ENCODE results near the gene CFAP20.

Gene CFAP20

GRCh38 chr16:58114827-58115825 is 14.1 kb downstream of the CFAP20 start:
- Histone ChIP-seq H3K27me3 (replicated peaks; ENCODE audit: control insufficient read depth, insufficient read depth, low read length, poor library complexity, severe bottlenecking) (no peaks in the 10 kb centered on the region), H3K36me3 (ENCODE audit: control insufficient read depth, insufficient read depth, low read length) (peaks cover 40% of the 10 kb centered on the region), H3K4me1 (ENCODE audit: control insufficient read depth, insufficient read depth, low read length, poor library complexity, severe bottlenecking) (no peaks in the 10 kb centered on the region), H3K9me3 (ENCODE audit: control insufficient read depth, low read length) (no peaks in the 10 kb centered on the region), H3K27ac (ENCODE audit: insufficient read depth, low read length, poor library complexity, severe bottlenecking) (no peak overlapping the region), H3K4me3 (ENCODE audit: insufficient read depth, low read depth, low read length, poor library complexity, severe bottlenecking) (no peak overlapping the region)
- no peak for DNase-seq

DNA sequence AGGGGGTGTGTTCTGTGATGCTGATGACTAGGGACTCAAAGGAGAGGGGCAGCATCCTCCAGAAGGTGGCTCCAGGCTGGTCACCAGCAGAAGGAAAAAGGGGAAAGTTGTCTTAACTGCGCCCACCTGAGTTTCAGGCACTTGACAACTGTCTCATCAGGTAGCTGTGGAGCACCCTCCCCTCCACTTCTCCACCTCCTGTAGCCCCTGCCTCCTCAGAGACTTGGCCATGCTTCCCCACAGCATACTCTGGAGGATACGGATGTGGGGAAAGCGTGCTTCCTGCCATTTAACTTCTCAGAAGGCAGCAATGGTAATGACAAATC is 17.9 kb downstream of the CFAP20 start:
- H3K36me3 ChIP-seq (ENCODE audit: control insufficient read depth, insufficient read depth, low read length): peaks cover 32% of the 10 kb centered on the region
- DNase-seq: no peak
- H3K27me3 ChIP-seq (replicated peaks; ENCODE audit: control insufficient read depth, insufficient read depth, low read length, poor library complexity, severe bottlenecking): no peaks in the 10 kb centered on the region
- H3K4me3 ChIP-seq (ENCODE audit: insufficient read depth, low read depth, low read length, poor library complexity, severe bottlenecking): no peak overlapping the region
- H3K9me3 ChIP-seq (ENCODE audit: control insufficient read depth, low read length): no peaks in the 10 kb centered on the region
- no peaks in the 10 kb centered on the region for H3K4me1 ChIP-seq (ENCODE audit: control insufficient read depth, insufficient read depth, low read length, poor library complexity, severe bottlenecking)
- no peak overlapping the region for H3K27ac ChIP-seq (ENCODE audit: insufficient read depth, low read length, poor library complexity, severe bottlenecking)

DNA sequence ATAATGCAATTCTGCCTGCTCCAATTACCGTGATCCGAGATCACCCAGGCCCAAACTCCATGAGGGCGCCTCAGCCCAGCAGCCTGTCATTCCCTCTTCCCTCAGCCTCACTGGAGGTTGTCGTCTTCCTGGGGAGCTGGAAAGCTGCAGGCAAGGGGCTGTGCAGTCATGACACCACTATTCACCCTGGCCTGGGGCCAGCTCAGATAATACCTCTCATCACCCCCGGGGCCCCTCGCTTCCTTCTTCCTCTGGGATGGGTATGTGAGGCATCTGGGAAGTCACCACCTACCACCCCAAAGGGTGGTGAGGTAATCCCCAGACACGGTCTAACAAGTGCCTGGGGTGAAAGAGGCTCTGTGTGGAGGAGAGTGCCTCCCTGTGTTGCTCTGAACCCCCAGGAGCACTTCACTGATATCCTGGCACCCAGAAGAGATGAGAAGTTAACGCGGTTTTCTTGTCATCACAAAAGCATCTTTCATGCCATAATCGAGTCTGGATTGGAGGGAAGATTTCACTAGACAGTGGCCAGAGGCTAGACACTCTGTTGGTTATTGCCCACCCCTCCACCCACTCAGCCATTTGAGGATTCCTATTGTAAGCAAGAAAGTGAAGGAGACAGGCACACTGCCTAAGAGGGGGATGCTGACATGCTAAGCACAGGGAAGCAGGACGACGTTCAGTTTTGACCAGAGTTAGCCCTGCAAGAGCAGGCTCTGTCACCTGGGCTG is 18.4 kb downstream of the CFAP20 start:
- H3K4me1 ChIP-seq (ENCODE audit: control insufficient read depth, insufficient read depth, low read length, poor library complexity, severe bottlenecking): no peaks in the 10 kb centered on the region
- H3K27ac ChIP-seq (ENCODE audit: insufficient read depth, low read length, poor library complexity, severe bottlenecking): no peak overlapping the region
- no peak overlapping the region for H3K4me3 ChIP-seq (ENCODE audit: insufficient read depth, low read depth, low read length, poor library complexity, severe bottlenecking)
- DNase-seq: no peak
- peaks cover 27% of the 10 kb centered on the region for H3K36me3 ChIP-seq (ENCODE audit: control insufficient read depth, insufficient read depth, low read length)
- H3K27me3 ChIP-seq (replicated peaks; ENCODE audit: control insufficient read depth, insufficient read depth, low read length, poor library complexity, severe bottlenecking): no peaks in the 10 kb centered on the region
- no peaks in the 10 kb centered on the region for H3K9me3 ChIP-seq (ENCODE audit: control insufficient read depth, low read length)

- Histone ChIP-seq H3K9me3 (ENCODE audit: control insufficient read depth, low read length) (no peaks in the 10 kb centered on the region), H3K27me3 (replicated peaks; ENCODE audit: control insufficient read depth, insufficient read depth, low read length, poor library complexity, severe bottlenecking) (no peaks in the 10 kb centered on the region), H3K36me3 (ENCODE audit: control insufficient read depth, insufficient read depth, low read length) (peaks cover 18% of the 10 kb centered on the region), H3K4me1 (ENCODE audit: control insufficient read depth, insufficient read depth, low read length, poor library complexity, severe bottlenecking) (no peaks in the 10 kb centered on the region), H3K27ac (ENCODE audit: insufficient read depth, low read length, poor library complexity, severe bottlenecking) (no peak overlapping the region), H3K4me3 (ENCODE audit: insufficient read depth, low read depth, low read length, poor library complexity, severe bottlenecking) (no peak overlapping the region)
- DNase-seq: no peak
These were observed 19.3 kb downstream of the CFAP20 start for GRCh38 chr16:58109881-58110280.

GRCh38 chr16:58109330-58109729 is 19.9 kb downstream of the CFAP20 start:
- no peaks in the 10 kb centered on the region for H3K27me3 ChIP-seq (replicated peaks; ENCODE audit: control insufficient read depth, insufficient read depth, low read length, poor library complexity, severe bottlenecking)
- H3K4me3 ChIP-seq (ENCODE audit: insufficient read depth, low read depth, low read length, poor library complexity, severe bottlenecking): no peak overlapping the region
- peaks cover 13% of the 10 kb centered on the region for H3K36me3 ChIP-seq (ENCODE audit: control insufficient read depth, insufficient read depth, low read length)
- H3K9me3 ChIP-seq (ENCODE audit: control insufficient read depth, low read length): no peaks in the 10 kb centered on the region
- no peaks in the 10 kb centered on the region for H3K4me1 ChIP-seq (ENCODE audit: control insufficient read depth, insufficient read depth, low read length, poor library complexity, severe bottlenecking)
- no peak for DNase-seq
- H3K27ac ChIP-seq (ENCODE audit: insufficient read depth, low read length, poor library complexity, severe bottlenecking): no peak overlapping the region

- H3K27me3 ChIP-seq (replicated peaks; ENCODE audit: control insufficient read depth, insufficient read depth, low read length, poor library complexity, severe bottlenecking): no peaks in the 10 kb centered on the region
- DNase-seq: no peak
- no peaks in the 10 kb centered on the region for H3K4me1 ChIP-seq (ENCODE audit: control insufficient read depth, insufficient read depth, low read length, poor library complexity, severe bottlenecking)
- H3K36me3 ChIP-seq (ENCODE audit: control insufficient read depth, insufficient read depth, low read length): no peaks in the 10 kb centered on the region
- H3K9me3 ChIP-seq (ENCODE audit: control insufficient read depth, low read length): no peaks in the 10 kb centered on the region
- no peak overlapping the region for H3K27ac ChIP-seq (ENCODE audit: insufficient read depth, low read length, poor library complexity, severe bottlenecking)
- H3K4me3 ChIP-seq (ENCODE audit: insufficient read depth, low read depth, low read length, poor library complexity, severe bottlenecking): no peak overlapping the region
These were observed 21.5 kb downstream of the CFAP20 start for GRCh38 chr16:58107709-58108108.

- no peak overlapping the region for H3K4me3 ChIP-seq (ENCODE audit: insufficient read depth, low read depth, low read length, poor library complexity, severe bottlenecking)
- H3K27ac ChIP-seq (ENCODE audit: insufficient read depth, low read length, poor library complexity, severe bottlenecking): no peak overlapping the region
- no peaks in the 10 kb centered on the region for H3K9me3 ChIP-seq (ENCODE audit: control insufficient read depth, low read length)
- no peaks in the 10 kb centered on the region for H3K27me3 ChIP-seq (replicated peaks; ENCODE audit: control insufficient read depth, insufficient read depth, low read length, poor library complexity, severe bottlenecking)
- H3K4me1 ChIP-seq (ENCODE audit: control insufficient read depth, insufficient read depth, low read length, poor library complexity, severe bottlenecking): no peaks in the 10 kb centered on the region
- no peak for DNase-seq
- H3K36me3 ChIP-seq (ENCODE audit: control insufficient read depth, insufficient read depth, low read length): no peaks in the 10 kb centered on the region
These were observed 22.0 kb downstream of the CFAP20 start for GRCh38 chr16:58107228-58107627.

GRCh38 chr16:58105631-58106030 is 23.6 kb downstream of the CFAP20 start:
- DNase-seq: no peak
- Histone ChIP-seq H3K4me1 (ENCODE audit: control insufficient read depth, insufficient read depth, low read length, poor library complexity, severe bottlenecking) (no peaks in the 10 kb centered on the region), H3K27ac (ENCODE audit: insufficient read depth, low read length, poor library complexity, severe bottlenecking) (no peak overlapping the region), H3K27me3 (replicated peaks; ENCODE audit: control insufficient read depth, insufficient read depth, low read length, poor library complexity, severe bottlenecking) (no peaks in the 10 kb centered on the region), H3K9me3 (ENCODE audit: control insufficient read depth, low read length) (no peaks in the 10 kb centered on the region), H3K36me3 (ENCODE audit: control insufficient read depth, insufficient read depth, low read length) (no peaks in the 10 kb centered on the region), H3K4me3 (ENCODE audit: insufficient read depth, low read depth, low read length, poor library complexity, severe bottlenecking) (no peak overlapping the region)

DNA sequence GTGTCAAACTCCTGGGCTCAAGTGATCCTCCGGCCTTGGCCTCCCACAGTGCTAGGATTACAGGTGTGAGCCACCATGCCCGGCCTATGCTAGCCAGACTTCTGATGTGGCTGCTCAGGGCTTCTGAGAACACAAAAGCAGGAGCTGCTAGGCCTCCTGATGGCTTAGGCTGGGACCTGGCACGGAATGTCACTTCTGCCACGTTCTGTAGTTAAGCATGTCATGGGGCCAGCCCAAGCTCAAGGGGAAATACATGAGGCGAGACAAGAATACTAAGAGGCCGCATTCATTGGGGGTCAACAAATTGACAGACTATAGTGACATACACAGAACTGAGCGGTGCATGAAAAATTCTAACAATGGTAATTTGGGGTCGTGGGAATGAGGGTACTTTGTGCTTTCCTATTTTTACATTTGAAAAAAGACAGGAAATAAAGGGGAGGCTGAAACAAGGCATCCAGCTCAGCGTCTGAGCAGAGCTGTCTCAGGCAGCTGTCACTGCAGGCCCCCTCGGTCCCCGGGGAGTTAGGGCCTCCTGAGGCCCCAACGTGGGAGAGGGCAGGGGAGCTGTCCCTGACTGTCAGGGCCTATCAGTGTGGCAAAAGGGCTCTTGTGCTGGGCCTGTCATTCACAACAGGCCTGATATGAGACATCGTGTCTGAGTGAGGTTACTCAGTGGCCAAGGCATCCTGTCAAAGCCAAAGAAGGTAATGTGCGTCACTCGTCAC is 26.4 kb downstream of the CFAP20 start:
- no peaks in the 10 kb centered on the region for H3K27me3 ChIP-seq (replicated peaks; ENCODE audit: control insufficient read depth, insufficient read depth, low read length, poor library complexity, severe bottlenecking)
- no peak overlapping the region for H3K27ac ChIP-seq (ENCODE audit: insufficient read depth, low read length, poor library complexity, severe bottlenecking)
- DNase-seq: no peak
- H3K4me1 ChIP-seq (ENCODE audit: control insufficient read depth, insufficient read depth, low read length, poor library complexity, severe bottlenecking): no peaks in the 10 kb centered on the region
- H3K9me3 ChIP-seq (ENCODE audit: control insufficient read depth, low read length): no peaks in the 10 kb centered on the region
- no peak overlapping the region for H3K4me3 ChIP-seq (ENCODE audit: insufficient read depth, low read depth, low read length, poor library complexity, severe bottlenecking)
- no peaks in the 10 kb centered on the region for H3K36me3 ChIP-seq (ENCODE audit: control insufficient read depth, insufficient read depth, low read length)

- no peak for DNase-seq
- Histone ChIP-seq H3K27ac (ENCODE audit: insufficient read depth, low read length, poor library complexity, severe bottlenecking) (no peak overlapping the region), H3K4me3 (ENCODE audit: insufficient read depth, low read depth, low read length, poor library complexity, severe bottlenecking) (no peak overlapping the region), H3K36me3 (ENCODE audit: control insufficient read depth, insufficient read depth, low read length) (no peaks in the 10 kb centered on the region), H3K4me1 (ENCODE audit: control insufficient read depth, insufficient read depth, low read length, poor library complexity, severe bottlenecking) (no peaks in the 10 kb centered on the region), H3K9me3 (ENCODE audit: control insufficient read depth, low read length) (no peaks in the 10 kb centered on the region), H3K27me3 (replicated peaks; ENCODE audit: control insufficient read depth, insufficient read depth, low read length, poor library complexity, severe bottlenecking) (no peaks in the 10 kb centered on the region)
These were observed 29.3 kb downstream of the CFAP20 start for GRCh38 chr16:58099956-58100300.
